Epithelial cell of esophagus (primary cell): Measurements from ENCODE around the gene EWSR1.

Experiments
- DNase-seq: peaks from one replicate; pipeline ENCODE4 v3.0.0; 2010; ENCODE audit warnings: low read depth
- H3K4me3 ChIP-seq: 2 replicates; pipeline ENCODE4 v1.5.1; 2011; ENCODE audit warnings: mild to moderate bottlenecking, low read length, control low read depth
- CTCF ChIP-seq: IDR thresholded peaks from 2 replicates; pipeline ENCODE4 v1.5.1; 2011; ENCODE audit warnings: low read depth, mild to moderate bottlenecking, low read length, control low read depth, inconsistent platforms; ENCODE audit not compliant: insufficient read depth; ENCODE audit errors: missing control alignments

The EWSR1 gene

DNA sequence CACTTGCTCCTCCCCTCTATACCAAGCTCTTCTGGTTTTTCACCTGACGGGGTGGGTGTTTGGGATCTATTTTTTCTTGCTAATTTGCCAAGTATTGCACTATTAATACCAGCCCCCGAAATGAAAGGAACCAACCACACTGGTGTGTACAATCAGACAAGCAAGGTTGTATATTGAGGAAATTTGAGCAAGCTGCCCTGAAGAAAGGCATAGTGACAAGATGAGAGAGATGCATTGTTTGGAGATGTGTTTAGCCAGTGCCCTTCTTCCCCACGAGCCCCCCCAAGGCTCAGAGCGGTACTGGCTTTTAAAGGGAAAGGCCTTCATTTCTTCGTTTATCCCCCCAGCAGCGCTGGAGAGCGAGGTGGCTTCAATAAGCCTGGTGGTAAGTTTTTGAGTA lies 23.1 kb downstream of the EWSR1 start:
- no peak for DNase-seq
- H3K4me3 ChIP-seq, result no peak overlapping the region
- no peak for TF ChIP-seq CTCF

DNA sequence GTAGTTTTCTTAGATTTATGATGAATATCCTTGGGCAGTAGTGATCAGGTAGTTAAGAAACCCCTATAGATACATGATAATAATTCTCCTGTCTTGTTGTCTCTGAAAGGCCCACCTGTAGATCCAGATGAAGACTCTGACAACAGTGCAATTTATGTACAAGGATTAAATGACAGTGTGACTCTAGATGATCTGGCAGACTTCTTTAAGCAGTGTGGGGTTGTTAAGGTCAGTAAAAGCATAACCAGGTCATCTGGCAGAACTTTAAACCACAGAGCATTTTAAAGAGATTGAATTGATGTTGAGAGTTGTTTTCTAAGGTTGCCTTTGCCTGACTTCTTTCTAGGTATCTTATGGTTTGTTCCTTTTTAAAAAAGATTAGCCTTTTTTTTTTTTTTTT lies 24.3 kb downstream of the EWSR1 start:
- no peak for TF ChIP-seq CTCF
- no peak for DNase-seq
- H3K4me3 ChIP-seq, result no peak overlapping the region

- no peak overlapping the region for H3K4me3 ChIP-seq
- no peak for DNase-seq
- no peak for TF ChIP-seq CTCF
These were observed 30.6 kb downstream of the EWSR1 start for GRCh38 chr22:29298641-29299040.

- DNase-seq, result no peak
- TF ChIP-seq CTCF, result no peak
- H3K4me3 ChIP-seq, result no peak overlapping the region
These were observed 31.2 kb downstream of the EWSR1 start for GRCh38 chr22:29299136-29299900.

- TF ChIP-seq CTCF, result no peak
- no peak for DNase-seq
These were observed 32.4 kb downstream of the EWSR1 start for GRCh38 chr22:29300467-29300806.

DNA sequence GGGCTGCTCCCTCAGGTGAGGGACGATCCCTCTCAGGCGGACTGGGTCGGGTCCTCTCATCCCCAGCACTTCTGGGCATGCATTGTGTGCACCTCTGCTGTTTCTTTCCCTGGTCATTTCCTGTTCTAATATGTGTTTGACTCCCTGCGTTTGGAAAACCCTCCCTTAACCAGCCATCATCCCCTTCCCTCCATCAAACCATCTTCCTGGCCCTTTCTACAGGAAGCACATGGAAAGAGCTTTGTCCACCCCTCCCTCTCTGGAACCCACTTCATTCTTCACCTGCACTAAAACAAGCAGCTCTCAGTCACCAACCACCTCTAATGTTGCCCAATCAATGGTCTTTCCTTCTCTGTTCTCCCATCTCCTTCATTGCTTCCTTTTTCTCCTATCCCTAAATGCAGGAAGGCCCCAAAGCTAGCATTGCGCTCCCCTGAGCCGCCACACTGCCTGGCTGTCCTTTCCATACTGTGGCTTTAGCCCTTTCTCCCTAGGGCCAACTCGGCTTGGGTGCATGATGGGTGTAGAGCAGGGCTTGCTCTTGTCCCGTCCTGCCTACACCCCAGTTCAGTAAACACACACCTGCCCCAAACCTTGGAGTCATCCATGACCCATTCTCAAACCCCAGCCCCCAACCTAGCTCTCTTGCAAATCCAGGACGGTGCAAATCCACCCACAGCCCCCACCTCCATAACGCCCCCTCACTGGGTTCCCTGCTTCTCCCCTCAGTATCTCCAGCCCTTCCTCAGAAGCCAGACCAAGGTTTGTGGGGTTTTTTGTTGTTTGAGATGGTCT lies 32.9 kb downstream of the EWSR1 start:
- H3K4me3 ChIP-seq, result no peak overlapping the region
- no peak for DNase-seq
- TF ChIP-seq CTCF, result no peak

More at GRCh38 chr22:29300467-29300806, 32.4 kb downstream of the EWSR1 start:
- no peak overlapping the region for H3K4me3 ChIP-seq
